ENCODE results near the gene SLX9.

DNA sequence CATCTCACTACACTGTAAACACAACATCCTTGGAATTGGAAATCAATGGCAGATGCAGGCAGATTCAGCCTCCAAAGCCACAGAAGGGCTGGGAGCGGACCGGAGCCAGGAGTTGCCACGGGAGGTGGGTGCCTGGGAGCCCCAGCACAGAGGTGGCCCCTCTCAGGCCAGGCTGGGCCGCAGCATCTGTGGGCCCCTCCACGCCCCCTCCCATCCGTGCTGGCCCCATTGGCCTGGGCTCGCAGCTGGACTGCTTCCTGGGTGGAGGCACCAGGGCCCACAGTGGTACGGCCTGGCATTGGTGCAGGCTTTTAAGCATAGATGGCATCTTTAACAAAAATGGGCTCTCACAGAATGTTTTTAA, 64.2 kb downstream of the SLX9 start:
- TF ChIP-seq, protein P1, sequence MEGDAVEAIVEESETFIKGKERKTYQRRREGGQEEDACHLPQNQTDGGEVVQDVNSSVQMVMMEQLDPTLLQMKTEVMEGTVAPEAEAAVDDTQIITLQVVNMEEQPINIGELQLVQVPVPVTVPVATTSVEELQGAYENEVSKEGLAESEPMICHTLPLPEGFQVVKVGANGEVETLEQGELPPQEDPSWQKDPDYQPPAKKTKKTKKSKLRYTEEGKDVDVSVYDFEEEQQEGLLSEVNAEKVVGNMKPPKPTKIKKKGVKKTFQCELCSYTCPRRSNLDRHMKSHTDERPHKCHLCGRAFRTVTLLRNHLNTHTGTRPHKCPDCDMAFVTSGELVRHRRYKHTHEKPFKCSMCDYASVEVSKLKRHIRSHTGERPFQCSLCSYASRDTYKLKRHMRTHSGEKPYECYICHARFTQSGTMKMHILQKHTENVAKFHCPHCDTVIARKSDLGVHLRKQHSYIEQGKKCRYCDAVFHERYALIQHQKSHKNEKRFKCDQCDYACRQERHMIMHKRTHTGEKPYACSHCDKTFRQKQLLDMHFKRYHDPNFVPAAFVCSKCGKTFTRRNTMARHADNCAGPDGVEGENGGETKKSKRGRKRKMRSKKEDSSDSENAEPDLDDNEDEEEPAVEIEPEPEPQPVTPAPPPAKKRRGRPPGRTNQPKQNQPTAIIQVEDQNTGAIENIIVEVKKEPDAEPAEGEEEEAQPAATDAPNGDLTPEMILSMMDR (conservative IDR thresholded peaks at IDR 0.05), result no peak
- TF ChIP-seq ZFX (IDR thresholded peaks at IDR 0.05), result no peak

All from C4-2B (cell line).